GM12875 (cell line): ENCODE results near the gene MTCL1.

Experiments used
- H3K4me3 ChIP-seq: one replicate; pipeline ENCODE4 v1.5.1; 2011; ENCODE audit warnings: low read depth, low read length, control low read depth
- TF ChIP-seq, protein P1 (sequence below): IDR thresholded peaks from 2 replicates; pipeline ENCODE4 v1.5.1; 2011; ENCODE audit warnings: low read depth, mild to moderate bottlenecking, control low read depth, inconsistent platforms, low read length, moderate library complexity, borderline replicate concordance; ENCODE audit not compliant: insufficient read depth

MTCL1 gene

DNA sequence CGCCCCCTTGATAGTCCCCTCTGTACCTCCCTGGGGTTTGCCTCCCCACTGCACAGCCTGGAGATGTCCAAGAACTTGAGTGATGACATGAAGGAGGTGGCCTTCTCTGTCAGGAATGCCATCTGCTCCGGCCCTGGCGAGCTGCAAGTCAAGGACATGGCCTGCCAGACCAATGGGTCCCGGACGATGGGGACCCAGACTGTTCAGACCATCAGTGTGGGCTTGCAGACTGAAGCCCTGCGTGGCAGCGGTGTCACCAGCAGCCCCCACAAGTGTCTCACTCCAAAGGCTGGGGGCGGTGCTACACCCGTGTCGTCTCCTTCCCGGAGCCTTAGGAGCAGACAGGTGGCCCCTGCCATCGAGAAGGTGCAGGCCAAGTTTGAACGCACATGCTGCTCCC, 119.9 kb downstream of the MTCL1 start:
- TF ChIP-seq, protein P1, sequence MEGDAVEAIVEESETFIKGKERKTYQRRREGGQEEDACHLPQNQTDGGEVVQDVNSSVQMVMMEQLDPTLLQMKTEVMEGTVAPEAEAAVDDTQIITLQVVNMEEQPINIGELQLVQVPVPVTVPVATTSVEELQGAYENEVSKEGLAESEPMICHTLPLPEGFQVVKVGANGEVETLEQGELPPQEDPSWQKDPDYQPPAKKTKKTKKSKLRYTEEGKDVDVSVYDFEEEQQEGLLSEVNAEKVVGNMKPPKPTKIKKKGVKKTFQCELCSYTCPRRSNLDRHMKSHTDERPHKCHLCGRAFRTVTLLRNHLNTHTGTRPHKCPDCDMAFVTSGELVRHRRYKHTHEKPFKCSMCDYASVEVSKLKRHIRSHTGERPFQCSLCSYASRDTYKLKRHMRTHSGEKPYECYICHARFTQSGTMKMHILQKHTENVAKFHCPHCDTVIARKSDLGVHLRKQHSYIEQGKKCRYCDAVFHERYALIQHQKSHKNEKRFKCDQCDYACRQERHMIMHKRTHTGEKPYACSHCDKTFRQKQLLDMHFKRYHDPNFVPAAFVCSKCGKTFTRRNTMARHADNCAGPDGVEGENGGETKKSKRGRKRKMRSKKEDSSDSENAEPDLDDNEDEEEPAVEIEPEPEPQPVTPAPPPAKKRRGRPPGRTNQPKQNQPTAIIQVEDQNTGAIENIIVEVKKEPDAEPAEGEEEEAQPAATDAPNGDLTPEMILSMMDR: no peak
- H3K4me3 ChIP-seq: no peak overlapping the region

DNA sequence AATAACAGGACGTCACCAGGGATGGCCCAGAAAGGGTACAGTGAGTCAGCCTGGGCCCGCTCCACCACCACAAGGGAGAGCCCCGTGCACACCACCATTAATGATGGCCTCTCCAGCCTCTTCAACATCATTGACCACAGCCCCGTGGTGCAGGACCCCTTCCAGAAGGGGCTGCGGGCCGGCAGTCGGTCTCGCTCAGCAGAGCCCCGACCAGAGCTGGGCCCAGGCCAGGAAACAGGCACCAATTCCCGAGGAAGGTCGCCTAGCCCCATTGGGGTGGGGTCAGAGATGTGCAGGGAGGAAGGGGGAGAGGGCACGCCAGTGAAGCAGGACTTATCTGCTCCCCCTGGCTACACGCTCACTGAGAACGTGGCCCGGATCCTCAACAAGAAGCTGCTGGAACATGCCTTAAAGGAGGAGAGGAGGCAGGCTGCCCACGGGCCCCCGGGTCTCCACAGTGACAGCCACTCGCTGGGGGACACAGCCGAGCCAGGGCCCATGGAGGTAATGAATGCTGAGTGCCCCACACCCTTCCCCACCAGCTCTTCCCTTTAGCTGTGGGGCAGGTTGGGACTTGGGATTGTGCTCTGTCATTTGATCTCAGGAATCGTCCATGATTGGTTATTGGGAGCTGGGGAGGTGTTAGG, 120.5 kb downstream of the MTCL1 start:
- TF ChIP-seq, protein P1: no peak
- no peak overlapping the region for H3K4me3 ChIP-seq

DNA sequence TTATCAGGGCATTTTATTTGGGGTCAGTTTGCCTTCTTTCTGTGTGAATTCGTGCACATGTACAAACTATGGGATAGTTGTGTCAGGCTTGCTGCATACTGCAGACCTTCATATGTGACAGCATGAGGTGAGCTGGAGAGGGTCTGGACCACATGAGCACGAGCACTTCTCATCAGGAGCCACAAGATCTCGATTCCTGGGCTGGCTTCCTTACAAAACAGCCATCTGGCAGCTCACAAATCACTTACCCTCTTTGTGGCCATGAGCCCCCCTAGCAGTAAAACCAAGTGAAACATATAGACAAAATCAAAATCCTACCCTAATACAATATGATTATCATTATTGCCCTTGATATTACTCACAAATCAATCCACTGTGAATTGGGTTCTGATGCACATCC, 121.2 kb downstream of the MTCL1 start:
- TF ChIP-seq, protein P1: no peak
- H3K4me3 ChIP-seq: no peak overlapping the region

DNA sequence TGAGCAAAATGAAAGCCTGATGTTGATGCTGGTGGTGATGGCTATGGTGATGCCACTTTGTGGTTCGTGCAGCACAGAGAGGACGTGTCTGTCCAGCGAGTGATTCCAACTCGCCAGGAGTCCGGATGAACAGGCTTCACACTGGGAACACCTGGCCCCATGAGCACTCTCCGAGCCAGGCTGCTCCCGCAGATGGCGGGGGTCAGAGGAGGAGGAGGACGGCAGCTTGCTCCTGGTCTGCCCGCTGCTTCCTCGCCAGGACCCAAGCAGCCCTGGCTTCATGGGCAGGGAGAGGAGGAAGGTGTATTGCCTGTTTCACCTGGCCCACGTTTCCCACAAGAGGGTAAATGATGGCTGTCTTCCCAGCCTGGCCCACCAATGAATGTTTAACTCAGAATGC, 121.6 kb downstream of the MTCL1 start:
- TF ChIP-seq, protein P1: no peak
- H3K4me3 ChIP-seq: no peak overlapping the region

DNA sequence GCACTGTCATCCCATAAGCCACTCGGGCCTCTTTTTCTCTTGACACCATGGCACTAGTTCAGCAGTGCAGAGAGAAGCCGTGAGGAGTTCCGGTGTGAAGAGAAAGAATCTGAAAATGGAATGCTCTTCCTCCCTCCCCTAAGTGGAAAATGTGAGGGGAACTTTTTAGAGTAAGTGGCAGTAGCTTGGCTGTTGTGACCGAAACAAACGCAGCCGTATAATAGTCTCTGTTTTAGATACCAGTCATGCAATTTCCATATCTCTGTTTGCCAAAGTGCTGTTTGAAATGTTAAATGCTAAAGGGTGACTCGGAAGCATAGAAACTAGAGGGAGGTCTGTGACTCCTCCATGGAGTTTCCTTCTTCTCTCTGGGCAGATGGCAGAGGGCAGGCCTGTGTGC, 122.9 kb downstream of the MTCL1 start:
- TF ChIP-seq, protein P1: no peak
- H3K4me3 ChIP-seq: no peak overlapping the region

DNA sequence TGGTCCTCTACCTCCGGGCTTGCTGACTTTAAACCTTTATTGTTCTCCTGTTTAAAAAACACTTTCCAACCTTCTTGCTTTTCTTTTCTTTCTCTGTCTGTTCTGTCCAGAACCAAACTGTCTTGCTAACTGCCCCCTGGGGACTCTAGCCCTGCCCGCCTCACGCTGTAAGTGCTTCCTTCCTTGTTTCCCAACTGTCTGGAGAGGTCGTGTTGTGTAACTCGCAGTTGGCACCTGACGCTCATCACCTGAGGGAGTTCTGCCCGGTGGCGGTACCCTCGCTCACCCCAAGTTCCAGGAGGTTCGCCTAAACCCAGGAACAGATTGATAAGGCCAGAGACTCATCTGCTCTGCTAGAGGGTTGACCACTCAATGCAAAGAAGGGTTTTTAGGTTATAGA, 123.4 kb downstream of the MTCL1 start:
- TF ChIP-seq, protein P1: no peak
- H3K4me3 ChIP-seq: no peak overlapping the region
